ENCODE results near the gene SLC12A7. TPM values are rescaled to one million over a fixed set of nuclear protein-coding genes. Genes with fewer than 3 reads are reported as not detected.

SLC12A7 gene
- total RNA-seq, 1 experiment from 2014 or later = 48.2 TPM

GRCh38 chr5:1122511-1123294, 10.8 kb upstream of the SLC12A7 start:
- no peaks in the 10 kb centered on the region for H4K20me1 ChIP-seq (ENCODE audit: low read length)
- ChIA-PET POLR2A (ENCODE audit: unreplicated experiment) (no interaction called here), CTCF (no interaction called here)
- no peak overlapping the region for H3K4me3 ChIP-seq (ENCODE audit: low read length)
- H3K4me2 ChIP-seq (ENCODE audit: low read length) = no peak overlapping the region
- no peaks in the 10 kb centered on the region for H3F3A ChIP-seq (ENCODE audit: low read length, unreplicated experiment)
- H3K36me3 ChIP-seq (ENCODE audit: low read depth, low read length) = no peaks in the 10 kb centered on the region
- no peak overlapping the region for H2AFZ ChIP-seq (ENCODE audit: low read length)
- BruUV-seq (replicated peaks) = no TSS peak
- ATAC-seq (no peak), DNase-seq (no peak)
- no peaks in the 10 kb centered on the region for H3K9me3 ChIP-seq (ENCODE audit: low read length)
- H3K4me1 ChIP-seq (ENCODE audit: insufficient read depth, low read length) = peaks cover 23% of the 10 kb centered on the region
- no peak overlapping the region for H3K9ac ChIP-seq (ENCODE audit: low read length)
- no peaks in the 10 kb centered on the region for H3K79me2 ChIP-seq (ENCODE audit: low read length)
- no peaks in the 10 kb centered on the region for H3K9me2 ChIP-seq (replicated peaks; ENCODE audit: low read length)
- no peaks in the 10 kb centered on the region for H3K27me3 ChIP-seq (ENCODE audit: low read length)
- no peak for TF ChIP-seq EZH2phosphoT487 (IDR thresholded peaks at IDR 0.05; ENCODE audit: borderline replicate concordance, low read length)
- intact Hi-C loops (cut with micrococcal nuclease) = no loop called here
- H3K27ac ChIP-seq (ENCODE audit: low read length) = no peak overlapping the region

- TF ChIP-seq CTCF (conservative IDR thresholded peaks at IDR 0.05; ENCODE audit: low read depth, low read length) (no peak), EZH2 (IDR thresholded peaks at IDR 0.05; ENCODE audit: low read length, unreplicated experiment) (no peak), EZH2phosphoT487 (IDR thresholded peaks at IDR 0.05; ENCODE audit: borderline replicate concordance, low read length) (no peak)
- no peak overlapping the region for H3K4me3 ChIP-seq (ENCODE audit: low read length)
- no peaks in the 10 kb centered on the region for H3K36me3 ChIP-seq (ENCODE audit: low read depth, low read length)
- no peaks in the 10 kb centered on the region for H3K9me2 ChIP-seq (replicated peaks; ENCODE audit: low read length)
- no peaks in the 10 kb centered on the region for H3F3A ChIP-seq (ENCODE audit: low read length, unreplicated experiment)
- ChIA-PET POLR2A (ENCODE audit: unreplicated experiment) (no interaction called here), CTCF (no interaction called here)
- no peak overlapping the region for H3K4me2 ChIP-seq (ENCODE audit: low read length)
- H3K27me3 ChIP-seq (ENCODE audit: low read length) = no peaks in the 10 kb centered on the region
- no peaks in the 10 kb centered on the region for H3K79me2 ChIP-seq (ENCODE audit: low read length)
- no peaks in the 10 kb centered on the region for H4K20me1 ChIP-seq (ENCODE audit: low read length)
- H3K9me3 ChIP-seq (ENCODE audit: low read length) = no peaks in the 10 kb centered on the region
- BruUV-seq (replicated peaks) = no TSS peak
- H2AFZ ChIP-seq (ENCODE audit: low read length) = no peak overlapping the region
- ATAC-seq (no peak), DNase-seq (no peak)
- intact Hi-C loops (cut with micrococcal nuclease) = no loop called here
- H3K27ac ChIP-seq (ENCODE audit: low read length) = no peak overlapping the region
- peaks cover 25% of the 10 kb centered on the region for H3K4me1 ChIP-seq (ENCODE audit: insufficient read depth, low read length)
- H3K9ac ChIP-seq (ENCODE audit: low read length) = no peak overlapping the region
These were observed 10.0 kb upstream of the SLC12A7 start for GRCh38 chr5:1121891-1122290.

GRCh38 chr5:1121044-1121443, 9.2 kb upstream of the SLC12A7 start:
- ATAC-seq = no peak
- Histone ChIP-seq H4K20me1 (ENCODE audit: low read length) (no peaks in the 10 kb centered on the region), H3K4me3 (ENCODE audit: low read length) (no peak overlapping the region), H3K9me2 (replicated peaks; ENCODE audit: low read length) (no peaks in the 10 kb centered on the region), H3K9ac (ENCODE audit: low read length) (no peak overlapping the region), H3F3A (ENCODE audit: low read length, unreplicated experiment) (no peaks in the 10 kb centered on the region), H3K27me3 (ENCODE audit: low read length) (no peaks in the 10 kb centered on the region), H3K79me2 (ENCODE audit: low read length) (no peaks in the 10 kb centered on the region), H3K36me3 (ENCODE audit: low read depth, low read length) (no peaks in the 10 kb centered on the region), H2AFZ (ENCODE audit: low read length) (no peak overlapping the region), H3K9me3 (ENCODE audit: low read length) (no peaks in the 10 kb centered on the region), H3K4me2 (ENCODE audit: low read length) (no peak overlapping the region), H3K27ac (ENCODE audit: low read length) (no peak overlapping the region), H3K4me1 (ENCODE audit: insufficient read depth, low read length) (peaks cover 20% of the 10 kb centered on the region)
- intact Hi-C loops (cut with micrococcal nuclease) = no loop called here
- TF ChIP-seq EZH2phosphoT487 (IDR thresholded peaks at IDR 0.05; ENCODE audit: borderline replicate concordance, low read length) = no peak
- no peak for TF ChIP-seq EZH2 (IDR thresholded peaks at IDR 0.05; ENCODE audit: low read length, unreplicated experiment)
- TF ChIP-seq CTCF (conservative IDR thresholded peaks at IDR 0.05; ENCODE audit: low read depth, low read length) = no peak
- DNase-seq = no peak
- POLR2A ChIA-PET (ENCODE audit: unreplicated experiment) = no interaction called here
- CTCF ChIA-PET = interaction anchor here (0.6 kb wide), 1 partner anchor 10 kb away, joined by 3 read pairs; no protein-coding TSS in a partner anchor
- BruUV-seq (replicated peaks) = no TSS peak

Data from PC-3 (cell line).